ENCODE results near the gene KYNU.

DNA sequence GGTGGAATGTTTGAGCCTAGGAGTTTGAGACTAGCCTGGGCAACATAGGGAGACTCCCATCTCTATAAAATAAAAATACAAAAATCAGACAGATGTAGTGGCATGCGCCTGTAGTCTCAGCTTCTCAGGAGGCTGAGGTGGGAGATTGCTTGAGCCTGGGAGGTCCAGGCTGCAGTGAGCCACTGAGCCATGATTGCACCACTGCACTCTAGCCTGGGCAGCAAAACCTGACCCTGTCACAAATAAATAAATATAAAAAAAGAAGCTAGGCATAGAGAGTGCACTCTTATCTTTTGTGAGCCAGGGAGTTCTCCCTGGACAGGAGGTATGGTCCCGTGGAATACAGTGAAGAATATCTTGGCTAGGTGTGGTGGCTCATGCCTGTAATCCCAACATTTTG lies 11.0 kb upstream of the KYNU start:
- no peak for TF ChIP-seq GATA2 (IDR thresholded peaks at IDR 0.05; ENCODE audit: low read depth, low read length)
- no peak for TF ChIP-seq GATA3 (IDR thresholded peaks at IDR 0.05; ENCODE audit: low read depth, low read length)

Measured in SH-SY5Y (cell line).